ENCODE results near the gene C6orf52.

The C6orf52 gene

GRCh38 chr6:10655508-10656055 is 38.8 kb downstream of the C6orf52 start:
- DNase-seq (ENCODE audit: low read depth in 2 of 2, low spot score in 1 of 2): no peak

DNA sequence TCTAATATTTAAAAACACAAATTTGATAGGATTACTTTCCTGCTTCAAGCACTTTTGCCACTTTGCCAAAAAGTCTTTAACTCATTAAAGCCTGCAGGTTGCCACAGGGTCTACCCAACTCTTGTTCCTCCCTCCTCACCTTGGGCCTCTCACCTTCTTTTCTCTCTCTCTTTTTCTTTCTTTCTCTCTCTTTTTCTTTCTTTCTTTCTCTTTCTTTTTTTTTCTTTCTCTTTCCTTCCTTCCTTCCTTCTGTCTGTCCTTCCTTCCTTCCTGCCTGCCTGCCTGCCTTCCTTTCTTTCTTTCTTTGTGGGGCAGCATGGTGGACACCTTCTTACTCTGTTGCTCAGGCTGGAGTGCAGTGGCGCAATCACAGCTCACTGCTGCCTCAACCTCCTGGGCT is 50.2 kb downstream of the C6orf52 start:
- no peak for DNase-seq (ENCODE audit: low read depth in 2 of 2, low spot score in 1 of 2)

- no peak for DNase-seq (ENCODE audit: low read depth in 2 of 2, low spot score in 1 of 2)
Measured at GRCh38 chr6:10643201-10643651, 51.2 kb downstream of the C6orf52 start.

DNA sequence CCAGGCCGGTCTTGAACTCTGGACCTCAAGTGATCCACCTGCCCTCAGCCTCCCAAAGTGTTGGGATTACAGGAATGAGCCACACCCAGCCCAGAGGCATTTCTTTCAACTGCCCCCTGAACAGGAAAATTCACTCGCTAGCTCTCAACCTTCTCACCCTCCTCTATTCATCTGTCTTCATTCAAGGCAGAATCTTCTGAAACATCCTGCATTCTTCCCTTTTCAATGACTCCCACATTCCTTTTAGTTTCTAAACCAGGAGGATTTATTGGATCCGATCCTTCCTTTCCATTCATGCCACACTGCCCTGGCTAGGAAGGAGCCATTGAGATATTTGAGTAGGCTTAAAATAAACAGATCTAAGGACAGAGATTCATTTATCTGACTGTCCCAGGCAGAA is 52.9 kb downstream of the C6orf52 start:
- no peak for DNase-seq (ENCODE audit: low read depth in 2 of 2, low spot score in 1 of 2)

DNA sequence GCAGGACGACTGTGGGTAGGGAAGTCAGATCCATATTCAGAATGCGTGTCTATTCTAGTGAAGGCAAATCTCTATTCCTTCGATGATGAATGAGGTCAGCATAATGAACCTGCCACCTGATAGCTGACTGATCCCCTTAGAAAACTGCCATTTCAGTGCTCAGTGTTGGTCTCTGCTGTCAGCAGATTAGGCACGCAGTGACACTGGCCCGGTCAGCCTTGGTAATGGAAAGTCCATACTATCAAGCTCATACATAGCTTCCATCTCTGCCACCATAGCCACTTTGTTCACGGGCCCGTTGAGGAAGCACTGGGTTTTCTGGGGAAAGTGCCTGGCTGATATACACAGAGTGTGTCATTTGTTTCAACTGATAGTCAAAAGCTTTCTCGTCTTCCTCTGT is 54.0 kb downstream of the C6orf52 start:
- DNase-seq (ENCODE audit: low read depth in 2 of 2, low spot score in 1 of 2): no peak

DNA sequence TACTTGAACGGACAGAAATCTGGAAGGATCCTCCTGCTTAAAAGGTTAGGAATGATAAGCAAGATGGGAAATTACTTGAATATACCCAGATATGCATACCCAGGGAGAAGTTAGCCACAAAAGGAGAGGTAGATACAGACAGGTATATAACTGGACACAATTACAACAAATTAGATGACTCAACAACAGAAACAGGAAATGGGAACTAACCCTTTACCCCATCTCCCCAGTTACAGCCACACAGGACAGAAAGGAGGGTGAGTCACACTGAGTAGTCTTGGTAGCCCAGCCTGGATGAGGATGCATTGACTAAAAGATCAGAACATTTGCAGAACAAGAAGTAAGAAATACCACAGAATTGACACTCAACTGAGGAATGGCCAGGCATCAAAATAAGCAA is 61.2 kb downstream of the C6orf52 start:
- no peak for DNase-seq (ENCODE audit: low read depth in 2 of 2, low spot score in 1 of 2)

- no peak for DNase-seq (ENCODE audit: low read depth in 2 of 2, low spot score in 1 of 2)
Measured at GRCh38 chr6:10630178-10630577, 64.2 kb downstream of the C6orf52 start.

DNA sequence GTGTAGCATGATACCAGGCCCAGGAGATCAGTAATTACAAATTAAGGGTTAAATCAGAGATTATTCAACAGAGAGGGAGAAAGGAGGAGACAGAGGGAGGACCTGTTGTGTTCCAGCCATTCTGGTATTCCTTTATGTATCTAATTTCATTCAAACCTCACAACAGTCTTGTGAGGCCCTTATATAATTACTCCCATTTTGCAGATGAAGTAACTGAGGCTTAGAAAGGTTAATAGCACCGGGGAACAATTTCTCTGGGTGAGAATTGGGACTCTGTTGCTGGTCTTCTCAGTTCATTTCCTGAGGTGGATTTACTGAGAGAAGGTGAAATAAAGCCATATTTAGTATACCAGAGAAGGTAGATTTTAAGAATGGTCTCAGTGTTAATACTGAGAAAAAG is 66.6 kb downstream of the C6orf52 start:
- DNase-seq (ENCODE audit: low read depth in 2 of 2, low spot score in 1 of 2): no peak

DNA sequence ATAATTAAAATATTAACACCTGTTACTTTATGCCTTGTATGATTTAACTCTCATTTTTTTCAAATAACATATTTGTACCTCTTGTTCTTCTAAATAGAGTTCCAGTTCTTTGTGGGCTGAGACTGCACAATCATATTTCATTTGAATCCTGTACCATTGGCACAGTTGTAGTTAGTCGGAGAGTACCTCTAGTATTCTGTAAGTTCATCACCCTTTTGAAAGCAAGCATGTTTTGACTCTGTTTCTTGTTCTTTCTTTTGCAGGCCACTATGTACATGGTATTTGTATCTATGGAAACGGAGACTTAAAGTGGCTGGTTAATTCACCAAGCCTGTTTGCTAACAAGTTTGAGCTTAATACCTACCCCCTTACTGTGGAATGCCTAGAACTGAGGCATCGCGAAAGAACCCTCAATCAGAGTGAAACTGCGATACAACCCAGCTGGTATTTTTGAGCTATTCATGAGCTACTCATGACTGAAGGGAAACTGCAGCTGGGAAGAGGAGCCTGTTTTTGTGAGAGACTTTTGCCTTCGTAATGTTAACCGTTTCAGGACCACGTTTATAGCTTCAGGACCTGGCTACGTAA is 68.2 kb downstream of the C6orf52 start:
- DNase-seq (ENCODE audit: low read depth in 2 of 2, low spot score in 1 of 2): no peak

GRCh38 chr6:10624836-10625235 is 69.6 kb downstream of the C6orf52 start:
- DNase-seq (ENCODE audit: low read depth in 2 of 2, low spot score in 1 of 2): no peak

DNA sequence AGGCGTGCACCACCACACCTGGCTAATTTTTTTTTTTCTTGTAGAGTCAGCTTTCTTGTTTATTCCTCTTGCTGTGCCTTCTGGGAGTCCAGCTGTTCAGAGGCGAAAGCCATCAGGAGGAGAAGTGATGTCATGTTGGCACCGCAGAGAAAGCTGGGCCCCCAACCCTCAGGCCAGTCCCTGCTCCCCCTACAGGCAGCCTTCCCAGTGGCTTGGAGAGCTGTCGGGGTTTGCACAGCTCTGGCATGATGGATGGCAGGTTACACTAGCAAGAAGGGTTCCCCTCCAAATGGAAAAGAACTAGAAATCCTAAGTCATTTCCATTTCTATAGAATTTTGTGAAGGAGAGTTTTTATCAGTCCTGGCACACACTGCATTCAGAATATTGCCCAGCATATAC is 72.6 kb downstream of the C6orf52 start:
- DNase-seq (ENCODE audit: low read depth in 2 of 2, low spot score in 1 of 2): no peak

All from stimulated activated CD8-positive, alpha-beta memory T cell treated with anti-CD3 and anti-CD28 coated beads, Interleukin-4, amount 100 ng/mL, for 1 hour (primary cell).